NCI-H2227 (cell line): ENCODE data around the gene U2SURP.

Source experiments
- DNase-seq: peaks from one replicate; lab custom pipeline; 2025; ENCODE audit not compliant: unreplicated experiment; lab: John Stamatoyannopoulos, UW

The U2SURP gene

GRCh38 chr3:143001369-143002082 is at the start of gene U2SURP:
Gene U2SURP, plus strand, starts transcription at chr3:143001570. Its CDS starts 59 bp downstream, at chr3:143001629.
- DNase-seq = peak; percentile 97

- no peak for DNase-seq
Observed at GRCh38 chr3:142951794-142952193, 49.6 kb upstream of the U2SURP start.

- DNase-seq = no peak
Observed at GRCh38 chr3:142952272-142953193, 48.8 kb upstream of the U2SURP start.

- DNase-seq = no peak
Observed at GRCh38 chr3:142953443-142953842, 47.9 kb upstream of the U2SURP start.

- no peak for DNase-seq
Observed at GRCh38 chr3:142958707-142959106, 42.7 kb upstream of the U2SURP start.

GRCh38 chr3:142960322-142960850 is 41.0 kb upstream of the U2SURP start:
- DNase-seq = no peak

- no peak for DNase-seq
Observed at GRCh38 chr3:142961539-142961938, 39.8 kb upstream of the U2SURP start.

- DNase-seq = no peak
Observed at GRCh38 chr3:142962175-142962519, 39.2 kb upstream of the U2SURP start.

GRCh38 chr3:142962520-142963233 is 38.7 kb upstream of the U2SURP start:
- DNase-seq = peak; percentile 29

GRCh38 chr3:142963234-142963515 is 38.2 kb upstream of the U2SURP start:
- DNase-seq = no peak

GRCh38 chr3:142963516-142964448 is 37.6 kb upstream of the U2SURP start, which contains the start of gene PAQR9:
Gene PAQR9, minus strand, starts transcription at chr3:142963674. Its CDS starts 338 bp downstream, at chr3:142963336.
- peak; percentile 74 for DNase-seq

- DNase-seq = no peak
Observed at GRCh38 chr3:142965581-142965980, 35.8 kb upstream of the U2SURP start.

GRCh38 chr3:142966808-142967207 is 34.6 kb upstream of the U2SURP start:
- no peak for DNase-seq

GRCh38 chr3:142968319-142969025 is 32.9 kb upstream of the U2SURP start:
- DNase-seq = no peak

- DNase-seq = no peak
Observed at GRCh38 chr3:142971431-142971830, 29.9 kb upstream of the U2SURP start.

GRCh38 chr3:142972092-142972753 is 29.1 kb upstream of the U2SURP start:
- DNase-seq = no peak

GRCh38 chr3:142973217-142974009 is 28.0 kb upstream of the U2SURP start:
- DNase-seq = no peak

GRCh38 chr3:142975316-142975995 is 25.9 kb upstream of the U2SURP start:
- no peak for DNase-seq
